Inflammatory macrophage (primary cell): ENCODE data around the gene KDF1.

ENCODE experiments used
- DNase-seq, 2 donors: peaks; one replicate each; pipeline ENCODE4 v3.0.0-alpha.2; 2020 to 2022

Gene KDF1

DNA sequence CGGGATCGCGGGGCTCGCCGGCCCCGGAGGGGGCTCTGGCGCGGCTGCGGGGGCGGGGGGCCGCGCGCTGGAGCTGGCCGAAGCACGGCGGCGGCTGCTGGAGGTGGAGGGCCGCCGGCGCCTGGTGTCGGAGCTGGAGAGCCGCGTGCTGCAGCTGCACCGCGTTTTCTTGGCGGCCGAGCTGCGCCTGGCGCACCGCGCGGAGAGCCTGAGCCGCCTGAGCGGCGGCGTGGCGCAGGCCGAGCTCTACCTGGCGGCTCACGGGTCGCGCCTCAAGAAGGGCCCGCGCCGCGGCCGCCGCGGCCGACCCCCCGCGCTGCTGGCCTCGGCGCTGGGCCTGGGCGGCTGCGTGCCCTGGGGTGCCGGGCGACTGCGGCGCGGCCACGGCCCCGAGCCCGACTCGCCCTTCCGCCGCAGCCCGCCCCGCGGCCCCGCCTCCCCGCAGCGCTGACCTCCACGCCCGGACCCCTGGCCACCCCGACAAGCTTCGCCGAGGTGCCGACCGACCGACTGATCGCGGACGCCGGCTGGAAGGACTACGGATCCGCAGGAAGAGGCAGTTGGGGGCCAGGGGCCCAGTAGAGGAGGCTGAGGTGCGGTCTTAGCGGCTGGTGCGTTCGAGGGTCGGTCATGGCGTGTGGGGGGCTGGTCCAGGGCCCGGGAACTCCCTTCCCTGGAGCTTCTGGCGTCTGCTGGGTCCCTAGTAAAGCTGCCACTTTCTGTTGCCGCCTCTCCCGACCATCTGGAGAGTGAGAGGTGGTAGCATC lies 33.9 kb upstream of the KDF1 start:
- DNase-seq, result no peak

DNA sequence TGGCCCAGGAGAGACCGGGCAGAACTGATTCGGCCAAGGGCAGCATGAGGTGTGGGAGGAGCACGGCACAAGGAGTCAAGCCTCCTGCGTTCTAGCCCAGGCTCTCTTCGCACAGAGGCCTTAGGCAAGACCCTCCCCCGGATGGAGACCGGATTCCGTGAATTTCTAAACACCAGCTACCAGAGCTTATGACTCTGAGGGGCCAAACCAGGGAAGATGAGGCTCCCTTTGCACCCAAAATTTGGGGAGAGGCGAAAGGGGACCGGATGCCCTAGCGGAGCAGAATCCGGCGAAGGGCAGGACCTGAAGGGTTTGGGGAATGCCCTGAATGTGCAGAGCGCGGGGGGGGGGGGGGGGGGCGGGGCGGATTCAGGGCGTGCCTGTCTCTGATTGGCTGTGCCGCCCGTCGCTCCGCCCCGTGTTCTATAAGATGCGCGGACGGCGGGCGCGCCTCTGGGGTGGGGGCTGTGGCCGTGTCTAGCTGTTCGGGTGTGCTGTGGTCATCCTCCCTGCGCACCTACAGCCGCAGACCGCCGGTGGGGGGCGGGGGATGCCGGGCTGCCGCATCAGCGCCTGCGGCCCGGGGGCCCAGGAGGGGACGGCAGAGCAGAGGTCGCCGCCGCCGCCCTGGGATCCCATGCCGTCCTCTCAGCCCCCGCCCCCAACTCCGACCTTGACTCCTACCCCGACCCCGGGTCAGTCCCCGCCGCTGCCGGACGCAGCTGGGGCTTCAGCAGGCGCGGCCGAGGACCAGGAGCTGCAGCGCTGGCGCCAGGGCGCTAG lies 33.2 kb upstream of the KDF1 start, which contains the start of gene TRNP1:
Gene TRNP1, plus strand, starts transcription at position 456 of the 783 bp plus-strand sequence. Its CDS starts 95 bp downstream, at position 551.
- DNase-seq, result peak; percentile 27 to 48

- DNase-seq, result peak; percentile 52 to 60
Observed at GRCh38 chr1:26991310-26992116, 31.2 kb upstream of the KDF1 start.

GRCh38 chr1:26989403-26990109 lies 29.3 kb upstream of the KDF1 start:
- peak in 1 of 2 donors; percentile 31 for DNase-seq

- no peak for DNase-seq
Observed at GRCh38 chr1:26986658-26987057, 26.4 kb upstream of the KDF1 start.

GRCh38 chr1:26984291-26984690 lies 24.0 kb upstream of the KDF1 start:
- no peak for DNase-seq

GRCh38 chr1:26983863-26984262 lies 23.6 kb upstream of the KDF1 start:
- DNase-seq, result no peak

DNA sequence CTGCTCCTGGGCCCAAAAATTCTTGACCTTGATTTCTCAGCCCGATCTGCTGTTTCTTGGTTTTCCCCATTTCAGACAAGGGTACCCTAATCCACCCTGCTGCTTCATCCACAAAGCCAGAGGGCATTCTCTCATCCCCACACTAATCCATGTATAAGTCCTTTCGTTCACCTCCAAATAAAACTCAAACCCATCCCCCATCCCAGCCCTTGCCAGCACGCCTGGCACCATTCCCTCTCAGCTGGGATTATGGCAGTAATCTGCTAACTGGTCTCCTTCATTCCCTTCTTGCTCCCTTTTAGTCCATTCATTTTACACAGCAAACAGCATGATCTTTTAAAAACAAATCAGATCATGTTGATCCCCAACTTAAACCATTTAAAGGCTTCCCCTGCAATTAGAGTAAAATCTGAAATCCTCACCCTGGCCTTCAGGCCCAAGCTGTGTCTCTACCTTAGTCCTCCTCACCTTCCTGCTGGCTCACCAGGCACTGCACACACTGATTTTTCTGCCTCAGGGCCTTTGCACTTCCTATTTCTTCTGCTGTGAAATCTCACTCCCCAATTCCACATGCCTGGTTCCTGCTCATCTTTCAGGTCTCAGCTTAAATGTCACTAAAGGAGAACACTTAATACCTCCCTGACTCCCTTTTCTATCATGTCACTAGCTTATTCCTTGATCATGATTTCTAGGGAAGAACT lies 21.0 kb upstream of the KDF1 start:
- no peak for DNase-seq

GRCh38 chr1:26978901-26979300 lies 18.6 kb upstream of the KDF1 start:
- peak; percentile 70 to 82 for DNase-seq

- no peak for DNase-seq
Observed at GRCh38 chr1:26976621-26977510, 16.6 kb upstream of the KDF1 start.

GRCh38 chr1:26972821-26973220 lies 12.6 kb upstream of the KDF1 start:
- no peak for DNase-seq

DNA sequence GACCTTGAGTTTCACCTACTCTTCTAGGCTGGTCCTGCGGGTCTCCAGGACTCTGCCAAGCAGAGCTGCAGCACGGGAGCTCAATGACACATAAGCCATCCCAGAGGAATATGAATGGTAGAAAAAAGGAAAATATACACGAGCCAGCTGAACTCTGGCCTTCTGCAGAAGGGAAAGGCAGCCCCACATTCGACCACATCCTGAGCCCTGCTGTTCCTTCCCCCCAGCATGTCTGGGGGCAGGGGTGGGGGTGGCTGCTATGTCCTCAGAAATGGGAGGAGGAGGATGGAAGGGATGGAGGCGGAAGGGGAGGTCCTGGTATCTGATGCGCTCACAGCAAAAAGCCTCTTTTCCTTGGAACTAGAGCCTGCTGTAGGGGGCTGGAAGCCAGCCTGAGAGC lies 12.1 kb upstream of the KDF1 start:
- no peak for DNase-seq

- no peak for DNase-seq
Observed at GRCh38 chr1:26971590-26971989, 11.3 kb upstream of the KDF1 start.

GRCh38 chr1:26970810-26971209 lies 10.5 kb upstream of the KDF1 start:
- no peak for DNase-seq

- DNase-seq, result no peak
Observed at GRCh38 chr1:26965628-26966027, 5.4 kb upstream of the KDF1 start.

- no peak for DNase-seq
Observed at GRCh38 chr1:26965213-26965612, 4.9 kb upstream of the KDF1 start.

- no peak for DNase-seq
Observed at GRCh38 chr1:26961826-26962225, 1.6 kb upstream of the KDF1 start.

- DNase-seq, result no peak
Observed at GRCh38 chr1:26960625-26960966, 328 bp upstream of the KDF1 start.

GRCh38 chr1:26959270-26959669 lies 998 bp downstream of the KDF1 start:
- no peak for DNase-seq

- DNase-seq, result no peak
Observed at GRCh38 chr1:26957306-26957705, 3.0 kb downstream of the KDF1 start.

GRCh38 chr1:26956321-26956720 lies 3.9 kb downstream of the KDF1 start:
- no peak for DNase-seq
